Ovary (tissue), 9 donors: ENCODE results near the gene BAZ1A. TPM values are rescaled to one million over a fixed set of nuclear protein-coding genes. Genes with fewer than 3 reads are reported as not detected.

Experiments used
- DNase-seq, 5 donors: peaks; one replicate each; pipeline ENCODE4 v3.0.0-alpha.2; 2019 to 2020
- H3K27ac ChIP-seq, 2 donors: fragments of 200-600 bp; one replicate each; pipeline versions ENCODE4 v1.5.1 to v1.8.0; 2019 to 2022
- H3K27me3 ChIP-seq: fragments of 200-600 bp; one replicate; pipeline ENCODE4 v1.8.0; 2022
- H3K36me3 ChIP-seq: fragments of 200-600 bp; sonication (generic); one replicate; pipeline ENCODE4 v1.5.1; 2019
- H3K4me1 ChIP-seq: one replicate; pipeline ENCODE4 v1.8.1; 2013; ENCODE audit warnings: mild to moderate bottlenecking, moderate library complexity; ENCODE audit not compliant: insufficient read depth
- H3K4me3 ChIP-seq: fragments of 200-600 bp; sonication (generic); one replicate; pipeline ENCODE4 v1.5.1; 2017
- H3K9me3 ChIP-seq, 2 donors: fragments of 200-600 bp in 1 of 2; sonication (generic) in 1 of 2; one replicate each; pipeline versions ENCODE4 v1.5.1 to v1.8.1; 2013 to 2019; ENCODE audit warnings: mild to moderate bottlenecking in 1 of 2, moderate library complexity in 1 of 2
- EP300 ChIP-seq: sonication (generic); formaldehyde crosslinking; IDR thresholded peaks from one replicate; pipeline ENCODE4 v1.6.1; 2017; ENCODE audit warnings: antibody characterized with exemption
- POLR2A ChIP-seq: fragments of 450-650 bp; IDR thresholded peaks from one replicate; pipeline ENCODE4 v1.6.1; 2017; ENCODE audit warnings: antibody characterized with exemption, mild to moderate bottlenecking, moderate library complexity
- WGBS, 3 donors: extraction: QIAGEN DNeasy Blood & Tissue Kit in 1 of 3; methylation state at CpG; one replicate each; pipeline versions ENCODE4 v1.1.5 to v1.1.7; 2013 to 2017; 5-methylcytosine and 5-hydroxymethylcytosine counted together
- intact Hi-C, 4 donors: fragments of 100-400 bp; cut with DNase I; formaldehyde crosslinking; loops; one replicate each; pipeline versions ENCODE4 v1.11.0 to v1.15.1; 2022 to 2023
- polyA plus RNA-seq, 2 donors: library from polyadenylated mRNA; stranded (reverse); fragments of 200-250 nt in 1 of 2; fragments of 350-450 nt in 1 of 2; fragmentation: Illumina TruSeq in 1 of 2; extraction: RNeasy Lipid Tissue Mini Kit (QIAGEN cat#74804) in 1 of 2; gene quantifications; one replicate each; pipeline ENCODE4 v1.2.3, GENCODE V29; 2013 to 2014
- total RNA-seq, 7 donors: library from RNA; depleted of rRNA in 2 of 7; stranded (reverse); fragments of >200 nt in 2 of 7; fragmentation: NEBNext Ultra II Directional in 3 of 7; extraction: Animal tissue kit (Norgen Biotek cat#: 25700) in 3 of 7; gene quantifications; one replicate each; pipeline versions ENCODE4 v1.1.0 to v1.2.4, GENCODE V29; 2016 to 2023
- TF ChIP-seq, protein P1 (sequence below), 3 donors: fragments of 450-650 bp in 2 of 3; fragments of 200-600 bp in 1 of 3; IDR thresholded peaks; one replicate each; pipeline versions ENCODE4 v1.5.1 to v1.8.0; 2016 to 2022; ENCODE audit warnings: antibody characterized with exemption in 3 of 3, mild to moderate bottlenecking in 1 of 3
- donor health status: DM: no; HTN: no; CAD: no; lungs with moderate emphysema.
- donor health status: DM: no; HTN: no; CAD: no.
- donor health status: Bipolar disorder and iron deficiency.
- donor health status: DM: yes; HTN: yes; CAD: no.
- donor health status: DM: no; HTN: no; CAD: no.
- donor health status: DM: yes; HTN: yes; CAD: no.

BAZ1A gene
- total and polyA plus RNA-seq, 9 donors = 10.4 to 30.1 (median 17.9) TPM

DNA sequence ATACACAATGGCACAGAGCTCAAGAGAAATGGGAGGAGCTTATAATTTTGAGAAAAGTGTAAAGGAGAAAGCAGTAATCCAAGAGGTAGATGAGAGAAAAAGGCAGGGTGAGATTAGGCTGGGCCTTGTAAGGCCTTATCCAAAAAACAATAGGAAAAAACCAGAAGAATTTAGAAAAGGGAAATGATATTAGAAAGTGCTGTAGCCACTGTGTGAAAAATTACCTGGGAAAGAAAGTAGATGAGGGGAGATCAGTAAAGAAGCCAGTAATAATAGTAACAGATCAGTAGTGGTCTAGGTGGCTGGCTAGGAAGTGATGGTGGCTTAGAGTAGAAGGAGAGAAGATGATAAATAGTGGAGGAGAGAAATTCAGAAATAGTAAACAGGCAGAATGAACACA lies 94.5 kb downstream of the BAZ1A start:
- TF ChIP-seq EP300 = no peak
- no peak for TF ChIP-seq POLR2A
- TF ChIP-seq, protein P1, sequence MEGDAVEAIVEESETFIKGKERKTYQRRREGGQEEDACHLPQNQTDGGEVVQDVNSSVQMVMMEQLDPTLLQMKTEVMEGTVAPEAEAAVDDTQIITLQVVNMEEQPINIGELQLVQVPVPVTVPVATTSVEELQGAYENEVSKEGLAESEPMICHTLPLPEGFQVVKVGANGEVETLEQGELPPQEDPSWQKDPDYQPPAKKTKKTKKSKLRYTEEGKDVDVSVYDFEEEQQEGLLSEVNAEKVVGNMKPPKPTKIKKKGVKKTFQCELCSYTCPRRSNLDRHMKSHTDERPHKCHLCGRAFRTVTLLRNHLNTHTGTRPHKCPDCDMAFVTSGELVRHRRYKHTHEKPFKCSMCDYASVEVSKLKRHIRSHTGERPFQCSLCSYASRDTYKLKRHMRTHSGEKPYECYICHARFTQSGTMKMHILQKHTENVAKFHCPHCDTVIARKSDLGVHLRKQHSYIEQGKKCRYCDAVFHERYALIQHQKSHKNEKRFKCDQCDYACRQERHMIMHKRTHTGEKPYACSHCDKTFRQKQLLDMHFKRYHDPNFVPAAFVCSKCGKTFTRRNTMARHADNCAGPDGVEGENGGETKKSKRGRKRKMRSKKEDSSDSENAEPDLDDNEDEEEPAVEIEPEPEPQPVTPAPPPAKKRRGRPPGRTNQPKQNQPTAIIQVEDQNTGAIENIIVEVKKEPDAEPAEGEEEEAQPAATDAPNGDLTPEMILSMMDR (IDR thresholded peaks at IDR 0.05) = no peak
- no peaks in the 10 kb centered on the region for H3K27me3 ChIP-seq
- no peaks in the 10 kb centered on the region for H3K9me3 ChIP-seq
- H3K4me3 ChIP-seq = no peak overlapping the region
- no peak overlapping the region for H3K27ac ChIP-seq
- intact Hi-C loops = no loop called here
- no peaks in the 10 kb centered on the region for H3K4me1 ChIP-seq
- H3K36me3 ChIP-seq = no peaks in the 10 kb centered on the region
- DNase-seq = no peak

DNA sequence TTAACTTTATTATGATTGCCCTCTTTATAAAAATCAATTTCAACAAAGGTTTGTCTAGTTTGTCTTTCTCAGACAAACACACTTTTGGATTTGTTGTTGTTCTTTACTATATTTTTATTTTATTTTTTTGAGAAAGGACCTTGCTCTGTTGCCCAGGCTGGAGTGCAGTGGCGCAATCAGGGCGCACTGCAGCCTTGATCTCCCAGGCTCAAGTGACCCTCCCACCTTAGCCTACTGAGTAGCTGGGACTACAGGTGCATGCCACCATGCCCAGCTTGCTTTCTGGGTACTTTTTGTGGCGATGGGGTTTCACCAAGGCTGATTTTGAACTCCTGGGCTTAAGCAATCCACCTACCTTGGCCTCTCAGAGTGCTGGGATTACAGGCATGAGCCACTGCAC lies 96.4 kb downstream of the BAZ1A start:
- 97 to 100% (median 100%) methylated on average over 3 of the region's 3 CpGs for WGBS, 3 donors
- no peak for DNase-seq
- Histone ChIP-seq H3K36me3 (no peaks in the 10 kb centered on the region), H3K27ac (no peak overlapping the region), H3K4me3 (no peak overlapping the region), H3K9me3 (no peaks in the 10 kb centered on the region), H3K27me3 (no peaks in the 10 kb centered on the region), H3K4me1 (no peaks in the 10 kb centered on the region)
- TF ChIP-seq, protein P1 (IDR thresholded peaks at IDR 0.05) = no peak
- TF ChIP-seq EP300 (no peak), POLR2A (no peak)
- intact Hi-C loops = no loop called here

DNA sequence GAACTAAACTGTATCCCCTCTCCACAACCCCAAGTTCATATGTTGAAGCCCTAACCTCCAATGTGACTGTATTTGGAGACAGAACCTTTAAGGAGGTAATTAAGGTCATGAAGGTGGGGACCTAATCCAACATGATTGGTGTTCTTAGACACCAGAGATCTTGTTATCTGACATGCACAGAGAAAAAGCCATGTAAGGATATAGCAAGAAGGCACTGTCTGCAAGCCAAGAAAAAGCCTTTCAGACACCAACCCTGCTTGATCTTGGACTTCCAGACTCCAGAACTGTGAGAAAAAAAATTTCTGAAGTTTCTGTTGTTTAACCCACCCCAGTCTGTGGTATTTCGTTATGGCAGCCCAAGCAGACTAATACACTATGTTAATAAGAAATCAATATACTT lies 98.5 kb downstream of the BAZ1A start:
- TF ChIP-seq, protein P1 (IDR thresholded peaks at IDR 0.05) = no peak
- no peak for TF ChIP-seq EP300
- TF ChIP-seq POLR2A = no peak
- WGBS, 3 donors = 91 to 97% (median 96%) methylated on average over 1 of the region's 1 CpG
- H3K27me3 ChIP-seq = no peaks in the 10 kb centered on the region
- no peak for DNase-seq
- no peaks in the 10 kb centered on the region for H3K36me3 ChIP-seq
- intact Hi-C loops = no loop called here
- no peaks in the 10 kb centered on the region for H3K9me3 ChIP-seq
- no peaks in the 10 kb centered on the region for H3K4me1 ChIP-seq
- no peak overlapping the region for H3K27ac ChIP-seq
- H3K4me3 ChIP-seq = no peak overlapping the region

DNA sequence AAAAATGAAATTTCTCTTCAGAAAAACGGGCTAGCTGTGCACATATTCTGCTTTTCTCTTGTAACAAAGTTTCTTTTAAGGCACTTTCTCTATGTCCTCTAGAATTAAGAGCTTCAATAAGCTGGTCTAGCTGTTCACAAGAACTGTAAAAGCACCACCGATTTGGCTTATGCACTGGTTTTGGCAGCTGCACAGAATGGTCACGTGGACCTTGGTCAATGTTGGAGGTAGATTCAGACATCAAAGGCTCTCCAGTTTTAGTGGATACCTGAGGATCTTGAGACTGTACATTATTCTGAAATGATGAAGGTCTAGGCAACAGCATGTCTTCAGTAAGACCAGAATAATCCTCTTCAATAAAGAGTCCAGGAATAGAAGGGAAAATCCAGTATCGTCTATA lies 99.2 kb downstream of the BAZ1A start:
- no peaks in the 10 kb centered on the region for H3K27me3 ChIP-seq

More for the DNA sequence above, 99.2 kb downstream of the BAZ1A start:
- Histone ChIP-seq H3K4me1 (no peaks in the 10 kb centered on the region), H3K36me3 (no peaks in the 10 kb centered on the region), H3K9me3 (no peaks in the 10 kb centered on the region), H3K4me3 (no peak overlapping the region), H3K27ac (no peak overlapping the region)
- TF ChIP-seq EP300 (no peak), POLR2A (no peak)
- TF ChIP-seq, protein P1 (IDR thresholded peaks at IDR 0.05) = no peak
- intact Hi-C loops = no loop called here
- DNase-seq = no peak
- WGBS, 3 donors = 93 to 95% (median 94%) methylated on average over 4 of the region's 4 CpGs
